GM21367 (cell line): ENCODE results near the gene TIMM44.
A peak's percentile ranks its signal among the peaks of the same experiment; 100 is the strongest.
"Not testable (repeated sequence)": the region's sequence is repeated elsewhere in the genome, so short reads cannot be mapped to it uniquely, and the experiment has no call there.

Source experiments
- ATAC-seq: cut with Tn5 transposase; IDR thresholded peaks from one replicate; pipeline ENCODE4 v1.9.1; 2021; ENCODE audit not compliant: unreplicated experiment

TIMM44 gene

DNA sequence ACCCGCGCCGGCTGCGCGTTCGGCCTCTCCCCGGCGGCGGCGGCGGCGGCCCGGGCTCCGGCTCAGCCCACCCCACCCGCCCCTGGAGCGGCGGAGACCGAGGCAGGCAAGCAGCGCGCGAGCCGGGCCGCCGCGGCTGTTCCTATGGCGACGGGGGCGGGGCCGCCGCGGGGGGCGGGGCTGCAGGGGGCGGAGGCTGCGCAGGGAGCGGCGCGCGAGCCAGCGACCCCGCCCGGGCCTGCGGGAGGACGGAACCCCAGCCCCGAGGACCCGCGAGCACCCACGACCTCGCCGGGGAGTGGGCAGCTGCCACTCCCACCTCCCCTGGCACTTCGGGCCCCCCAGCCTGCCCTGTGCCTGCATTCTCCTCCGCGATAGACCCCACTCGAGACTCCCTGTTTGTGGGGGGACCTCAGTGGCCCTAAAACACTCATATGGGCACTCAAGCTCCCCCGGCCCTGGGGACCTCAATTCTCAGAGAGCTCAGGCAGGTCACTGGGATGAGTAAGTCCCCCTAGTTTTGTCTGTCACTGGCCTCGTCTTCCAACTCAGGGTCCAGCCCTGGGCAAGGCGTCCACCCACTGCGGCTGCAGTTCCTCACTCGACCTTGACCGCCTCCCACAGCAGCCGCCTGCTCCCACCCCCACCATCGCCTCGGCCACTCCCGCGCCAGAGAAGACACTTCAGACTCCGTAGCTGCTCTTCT, 17.3 kb downstream of the TIMM44 start, which contains the start of gene CTXN1:
TSS of gene CTXN1 (minus strand) at position 115 of the 706 bp plus-strand sequence. CDS start 597 bp downstream, outside the sequence.
- no peak for ATAC-seq

DNA sequence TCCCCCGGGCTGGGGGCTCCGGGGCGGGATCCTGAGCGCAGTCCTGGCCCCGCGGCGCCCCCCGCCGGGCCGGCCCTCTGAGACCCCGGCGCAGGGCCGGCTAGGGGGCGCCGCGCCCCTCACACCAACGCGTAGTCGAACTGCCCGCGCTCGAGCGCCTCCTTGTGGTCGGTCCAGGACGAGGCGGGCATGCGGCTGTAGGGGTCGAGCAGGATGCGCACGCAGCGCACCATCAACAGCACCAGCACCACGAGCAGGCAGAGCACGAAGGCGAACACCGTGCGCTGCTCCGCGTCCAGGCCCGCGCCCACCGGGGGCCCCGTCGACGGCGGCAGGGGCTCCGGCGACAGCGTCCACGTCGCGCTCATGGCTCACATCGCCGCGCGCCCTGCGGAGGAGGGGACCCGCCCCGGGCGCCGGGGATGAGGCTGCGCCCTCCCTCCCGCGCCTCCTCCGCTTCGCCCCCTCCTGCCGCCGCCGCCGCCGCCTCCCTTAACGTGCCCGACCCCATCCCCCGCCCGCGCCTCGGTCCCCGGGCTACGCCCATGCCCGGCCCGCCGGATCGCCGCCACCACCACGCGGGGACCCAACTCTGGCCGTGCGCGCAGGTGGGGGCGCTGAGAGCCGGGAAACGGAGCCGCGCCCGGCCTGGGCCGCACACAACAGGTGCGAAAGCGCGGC, 18.2 kb downstream of the TIMM44 start:
- ATAC-seq, result no peak

DNA sequence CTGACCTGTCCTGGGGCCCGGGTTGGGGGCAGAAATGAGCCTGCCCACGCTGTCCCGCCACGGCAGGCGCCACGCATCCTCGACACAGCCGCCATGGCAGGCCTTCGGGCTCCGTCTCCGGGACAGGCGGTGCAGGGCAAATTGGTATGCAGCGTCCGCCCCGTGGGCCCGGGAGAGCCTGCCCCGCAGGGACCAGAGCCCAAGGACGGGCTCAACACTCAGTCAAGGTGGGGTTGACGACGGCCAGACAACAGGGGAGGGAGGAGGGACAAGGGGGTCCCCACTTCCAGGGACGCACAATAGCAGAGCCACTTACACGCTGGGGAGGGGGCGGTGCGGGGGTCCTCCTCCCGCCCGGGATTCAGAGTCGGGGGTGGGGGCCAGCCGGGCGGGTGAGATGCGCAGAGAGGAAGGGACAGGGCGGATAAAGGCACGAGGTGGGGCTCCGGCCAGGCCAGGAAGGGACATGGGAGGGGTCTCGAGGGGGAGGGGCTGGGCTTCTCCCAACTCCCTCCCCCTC, 18.8 kb downstream of the TIMM44 start:
- ATAC-seq, result no peak

DNA sequence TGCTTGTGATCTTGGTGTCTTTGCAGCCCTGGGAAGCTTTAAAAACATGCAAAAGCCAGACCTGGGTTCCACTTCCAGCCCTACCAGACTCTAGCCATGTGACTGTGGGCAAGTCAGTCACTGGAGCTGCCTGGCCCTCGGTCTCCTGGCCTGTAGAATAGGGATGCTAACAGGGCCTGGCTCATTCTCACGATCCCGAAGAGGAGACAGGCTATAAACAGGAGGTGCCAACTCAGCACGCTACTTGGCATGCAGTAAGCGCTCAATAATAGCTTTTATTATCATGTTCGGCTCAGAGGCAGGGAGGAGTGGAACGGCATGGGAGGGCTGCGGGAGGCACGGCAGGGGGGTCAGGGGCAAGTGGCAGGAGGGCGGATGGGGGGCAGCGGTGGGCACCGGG, 19.2 kb downstream of the TIMM44 start:
- no peak for ATAC-seq

DNA sequence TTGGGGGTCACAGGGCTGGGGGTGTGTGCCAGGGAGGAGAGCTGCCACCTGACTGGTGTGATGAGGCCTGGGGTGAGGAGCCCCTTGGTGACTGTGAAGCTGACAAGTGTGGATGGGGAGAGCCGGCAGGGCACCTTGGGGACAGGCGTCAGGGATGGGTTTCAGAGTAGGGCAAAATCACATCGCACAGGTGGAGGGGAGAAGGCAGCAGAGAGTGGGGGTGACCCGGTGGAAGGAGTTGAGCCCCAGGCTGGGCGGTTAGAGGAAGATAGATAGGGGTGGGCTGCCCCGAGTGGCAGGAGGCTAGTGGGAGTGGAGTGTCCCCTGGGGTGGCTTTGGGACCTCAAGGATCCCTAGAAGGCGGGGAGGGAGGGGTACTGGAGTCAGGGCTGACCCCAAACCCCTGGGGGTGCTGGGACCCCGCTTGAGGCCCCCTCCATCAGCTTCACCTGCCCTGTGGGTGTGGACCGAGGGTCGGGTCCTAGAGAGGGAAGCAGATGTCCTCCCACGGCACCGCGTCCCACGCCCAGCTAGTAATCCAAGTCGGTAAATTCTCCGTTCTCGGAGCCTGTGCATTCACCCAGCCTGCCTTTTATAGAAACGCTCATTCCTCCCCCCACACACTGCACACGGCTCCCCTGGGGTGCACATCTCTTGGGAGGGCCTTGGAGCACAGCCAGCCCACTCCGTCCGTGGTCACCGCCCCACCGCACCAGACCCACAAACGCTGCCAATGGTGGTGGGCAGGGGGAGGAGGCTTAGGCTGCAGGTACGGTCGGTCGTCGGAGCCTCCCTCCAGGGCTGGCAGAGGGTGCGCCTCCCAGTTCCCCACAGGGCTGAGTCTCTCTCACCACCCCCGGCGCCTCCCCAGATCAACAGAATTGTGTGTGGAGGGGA, 19.9 kb downstream of the TIMM44 start:
- ATAC-seq, result no peak

DNA sequence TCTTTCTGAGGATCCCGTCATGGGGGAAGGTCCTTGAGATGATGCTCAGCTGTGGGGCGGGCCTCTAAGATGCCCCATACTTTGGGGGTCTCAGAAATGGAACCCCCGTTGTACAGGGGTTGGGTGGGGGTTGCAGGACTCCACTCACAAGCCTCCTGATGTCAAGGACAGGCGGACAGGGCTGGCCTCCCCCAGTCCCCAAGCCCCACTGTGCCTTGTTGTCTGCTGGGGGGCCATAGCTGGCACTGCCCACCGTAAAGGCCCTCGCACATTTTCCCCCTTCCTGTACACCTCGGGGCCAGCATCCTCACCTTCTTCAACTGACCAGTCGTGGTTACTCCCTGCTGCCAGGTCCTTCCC, 20.6 kb downstream of the TIMM44 start:
- no peak for ATAC-seq

DNA sequence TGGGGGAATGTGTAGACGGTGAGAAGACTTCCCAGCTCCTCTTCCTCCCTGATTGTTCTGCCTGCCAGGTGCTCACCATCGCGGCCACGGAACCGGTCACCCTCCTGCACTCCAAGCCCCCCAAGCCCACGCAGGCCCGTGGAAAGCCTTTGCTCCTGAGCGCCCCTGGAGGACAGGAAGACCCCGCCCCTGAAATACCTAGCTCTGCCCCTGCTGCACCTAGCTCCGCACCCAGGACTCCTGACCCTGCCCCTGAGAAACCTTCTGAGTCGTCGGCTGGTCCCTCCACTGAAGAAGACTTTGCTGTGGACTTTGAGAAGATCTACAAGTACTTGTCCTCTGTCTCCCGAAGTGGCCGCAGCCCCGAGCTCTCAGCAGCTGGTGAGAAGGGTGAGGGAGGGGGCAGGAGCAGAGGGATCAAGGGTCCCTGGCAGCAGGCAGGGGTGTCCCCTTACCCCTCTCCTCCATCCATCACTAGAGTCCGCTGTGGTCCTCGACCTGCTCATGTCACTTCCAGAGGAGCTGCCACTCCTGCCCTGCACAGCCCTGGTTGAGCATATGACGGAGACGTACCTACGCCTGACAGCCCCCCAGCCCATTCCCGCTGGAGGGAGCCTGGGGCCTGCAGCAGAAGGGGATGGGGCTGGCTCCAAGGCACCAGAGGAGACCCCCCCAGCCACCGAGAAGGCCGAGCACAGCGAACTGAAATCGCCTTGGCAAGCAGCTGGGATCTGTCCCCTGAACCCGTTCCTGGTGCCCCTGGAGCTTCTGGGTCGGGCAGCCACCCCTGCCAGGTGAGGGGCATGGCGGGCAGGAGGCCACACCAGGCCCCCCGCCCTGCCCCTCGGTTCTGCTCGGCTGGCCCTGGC, 21.3 kb downstream of the TIMM44 start:
- ATAC-seq, result no peak

DNA sequence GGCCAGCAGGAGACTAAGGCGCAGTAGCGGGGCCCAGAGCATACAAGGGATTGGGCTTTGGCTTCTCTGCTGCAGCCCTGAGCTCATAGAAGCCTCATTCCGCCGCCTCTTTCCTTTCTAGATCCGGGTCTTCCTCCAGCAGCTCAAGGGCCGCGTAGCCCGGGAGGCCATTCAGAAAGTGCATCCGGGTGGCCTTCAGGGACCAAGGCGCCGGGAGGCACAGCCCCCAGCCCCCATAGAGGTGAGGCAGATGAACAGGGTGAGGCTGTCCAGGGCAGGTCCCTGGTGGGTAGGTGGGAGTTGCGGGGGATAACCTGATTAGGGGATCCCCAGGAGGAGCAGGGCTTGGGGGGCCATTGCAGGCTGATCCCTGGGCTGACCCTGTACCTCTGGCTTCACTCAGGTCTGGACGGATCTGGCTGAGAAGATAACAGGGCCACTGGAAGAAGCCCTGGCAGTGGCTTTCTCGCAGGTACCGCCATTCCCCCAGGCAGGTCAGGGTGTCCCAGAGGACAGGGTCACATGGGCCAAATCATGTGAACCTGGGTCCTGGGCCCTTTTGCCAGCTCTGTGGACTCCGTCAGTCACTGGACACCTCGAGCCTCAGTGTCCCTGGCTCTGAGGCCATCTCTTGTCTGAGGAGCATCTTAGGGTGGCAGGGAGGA, 22.0 kb downstream of the TIMM44 start:
- no peak for ATAC-seq

DNA sequence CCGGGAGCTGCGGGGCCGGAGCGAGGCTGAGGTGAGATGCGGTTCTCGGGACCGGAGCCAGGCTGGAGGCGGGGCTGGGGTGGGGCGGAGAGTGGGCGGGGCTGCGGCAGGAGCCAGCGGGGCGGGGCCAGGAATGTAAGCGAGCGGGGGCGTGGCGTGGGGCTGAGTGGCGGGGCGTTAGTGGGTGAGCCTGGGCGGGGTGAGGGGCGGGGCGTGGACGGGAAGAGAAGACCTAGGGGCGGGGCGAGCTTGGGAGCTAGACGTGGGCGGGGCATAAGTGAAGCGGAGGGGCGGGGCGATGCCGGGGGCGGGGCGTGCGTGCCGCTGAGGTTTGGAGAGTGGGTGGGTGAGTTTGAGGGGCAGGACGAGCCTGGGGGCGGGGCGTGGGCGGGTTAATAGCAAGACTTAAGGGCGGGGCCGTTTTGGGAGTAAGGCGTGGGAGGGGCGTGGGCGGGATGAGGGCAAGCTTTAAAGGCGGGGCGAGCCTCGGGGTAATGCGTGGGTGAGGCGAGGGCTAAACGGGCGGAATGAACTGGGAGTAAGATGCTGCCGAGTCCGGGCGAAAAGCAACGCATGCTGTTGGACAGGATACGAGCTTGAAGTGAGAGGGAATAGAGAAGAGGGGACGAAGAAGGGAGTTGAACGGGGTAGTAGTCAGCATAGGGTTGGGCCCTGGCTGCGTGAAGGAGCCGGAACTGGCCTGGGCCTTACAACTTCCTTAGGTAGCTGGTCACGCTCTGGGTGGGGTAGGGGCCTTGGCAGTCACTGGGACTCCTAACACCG, 22.8 kb downstream of the TIMM44 start:
- peak; percentile 24 for ATAC-seq

DNA sequence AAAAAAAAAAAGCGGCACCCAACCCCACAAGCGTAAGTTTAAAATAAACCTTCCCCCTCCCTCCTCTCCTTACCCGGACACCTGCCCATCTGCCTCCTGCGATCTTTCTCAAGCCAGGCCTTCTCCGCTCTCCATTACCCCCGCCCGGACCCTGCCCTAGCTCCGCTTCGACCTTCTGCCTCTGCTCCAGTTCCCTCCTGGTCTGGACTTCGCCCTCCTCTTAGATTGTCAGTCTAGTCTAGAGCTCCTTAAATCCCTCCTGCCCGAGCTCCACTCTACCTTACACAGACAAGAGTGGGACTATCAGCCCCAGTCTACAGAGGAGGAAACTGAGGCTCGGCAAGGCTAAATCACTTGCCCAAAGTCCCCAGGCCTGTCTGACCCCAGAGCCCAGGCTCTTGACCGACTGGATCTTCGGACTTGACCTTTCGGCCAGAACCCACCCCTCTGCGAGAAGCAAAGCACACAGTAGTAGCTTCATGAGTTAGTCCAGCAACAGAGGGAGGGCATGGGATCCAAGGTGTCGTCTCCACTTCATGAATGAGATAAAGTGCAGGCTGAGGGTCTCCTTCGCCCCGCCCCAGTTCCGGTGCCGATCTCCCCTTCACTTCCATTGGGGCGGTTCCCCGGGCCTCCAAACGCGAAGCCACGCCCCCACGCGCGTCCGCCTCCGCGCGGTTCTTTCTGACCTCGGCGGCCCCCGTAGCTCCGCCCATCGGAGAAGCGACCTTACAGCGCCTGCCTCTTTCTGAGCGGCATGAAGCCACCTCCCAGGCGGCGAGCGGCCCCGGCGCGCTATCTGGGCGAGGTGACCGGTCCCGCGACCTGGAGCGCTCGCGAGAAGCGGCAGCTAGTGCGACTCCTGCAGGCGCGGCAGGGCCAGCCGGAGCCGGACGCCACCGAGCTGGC, 23.6 kb downstream of the TIMM44 start, which contains the start of gene SNAPC2:
TSS of gene SNAPC2 (plus strand) at position 729 of the 909 bp plus-strand sequence. CDS start at position 758, 29 bp downstream.
- peak; percentile 34 for ATAC-seq

DNA sequence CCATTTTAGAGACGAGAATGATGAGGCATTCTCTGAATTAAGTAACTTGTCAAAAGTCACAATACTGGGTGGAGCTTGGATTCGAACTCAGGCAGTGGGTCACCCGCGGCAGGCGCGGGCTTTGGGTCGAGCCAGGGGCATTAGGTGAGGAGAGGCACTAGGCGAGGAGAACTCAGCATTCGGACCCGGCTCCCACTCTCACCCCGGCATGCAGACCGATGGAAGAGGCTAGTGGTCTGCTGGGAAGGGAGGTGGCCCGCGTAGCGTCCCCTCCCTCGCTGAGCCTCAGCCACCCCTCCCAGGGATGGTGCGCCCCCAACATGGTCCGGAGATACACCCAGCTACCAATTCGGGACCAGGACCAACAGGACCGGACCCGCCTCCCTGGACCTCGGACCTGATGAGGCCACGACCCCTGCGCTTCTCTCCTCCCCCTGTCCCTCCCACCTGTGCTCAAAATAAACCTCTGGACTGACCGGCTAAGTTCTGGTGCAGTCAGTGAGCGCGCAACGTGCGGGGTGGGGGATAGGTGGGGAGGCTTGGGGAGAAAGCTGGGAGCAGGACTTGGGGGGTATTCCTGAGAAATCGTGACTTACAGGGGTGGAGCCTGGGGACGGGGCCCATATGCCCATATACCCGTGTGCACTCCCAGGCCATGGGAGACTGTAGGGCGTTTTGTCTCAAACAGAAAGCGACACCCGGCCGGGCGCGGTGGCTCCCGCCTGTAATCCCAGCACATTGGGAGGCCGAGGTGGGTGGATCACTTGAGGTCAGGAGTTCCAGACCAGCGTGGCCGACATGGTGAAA, 24.6 kb downstream of the TIMM44 start:
- no peak for ATAC-seq

DNA sequence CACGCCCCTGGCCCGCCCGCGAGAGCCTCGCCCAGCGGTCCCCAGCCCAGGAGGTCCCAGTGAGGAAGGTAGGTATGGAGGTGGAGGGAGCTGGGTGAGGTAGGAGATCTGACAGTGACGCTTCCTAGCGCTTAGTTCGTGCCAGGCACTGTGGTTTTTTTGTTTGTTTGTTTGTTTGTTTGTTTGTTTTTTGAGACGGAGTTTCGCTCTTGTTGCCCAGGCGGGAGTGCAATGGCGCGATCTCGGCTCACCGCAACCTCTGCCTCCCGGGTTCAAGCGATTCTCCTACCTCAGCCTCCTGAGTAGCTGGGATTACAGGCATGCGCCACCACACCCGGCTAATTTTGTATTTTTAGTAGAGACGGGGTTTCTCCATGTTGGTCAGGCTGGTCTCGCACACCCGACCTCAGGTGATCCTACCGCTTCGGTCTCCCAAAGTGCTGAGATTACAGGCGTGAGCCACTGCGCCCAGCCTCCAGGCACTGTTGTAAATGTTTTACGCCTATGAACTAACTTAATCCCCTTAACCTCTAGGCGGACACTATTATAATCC, 25.3 kb downstream of the TIMM44 start:
- not testable (repeated sequence) for ATAC-seq

DNA sequence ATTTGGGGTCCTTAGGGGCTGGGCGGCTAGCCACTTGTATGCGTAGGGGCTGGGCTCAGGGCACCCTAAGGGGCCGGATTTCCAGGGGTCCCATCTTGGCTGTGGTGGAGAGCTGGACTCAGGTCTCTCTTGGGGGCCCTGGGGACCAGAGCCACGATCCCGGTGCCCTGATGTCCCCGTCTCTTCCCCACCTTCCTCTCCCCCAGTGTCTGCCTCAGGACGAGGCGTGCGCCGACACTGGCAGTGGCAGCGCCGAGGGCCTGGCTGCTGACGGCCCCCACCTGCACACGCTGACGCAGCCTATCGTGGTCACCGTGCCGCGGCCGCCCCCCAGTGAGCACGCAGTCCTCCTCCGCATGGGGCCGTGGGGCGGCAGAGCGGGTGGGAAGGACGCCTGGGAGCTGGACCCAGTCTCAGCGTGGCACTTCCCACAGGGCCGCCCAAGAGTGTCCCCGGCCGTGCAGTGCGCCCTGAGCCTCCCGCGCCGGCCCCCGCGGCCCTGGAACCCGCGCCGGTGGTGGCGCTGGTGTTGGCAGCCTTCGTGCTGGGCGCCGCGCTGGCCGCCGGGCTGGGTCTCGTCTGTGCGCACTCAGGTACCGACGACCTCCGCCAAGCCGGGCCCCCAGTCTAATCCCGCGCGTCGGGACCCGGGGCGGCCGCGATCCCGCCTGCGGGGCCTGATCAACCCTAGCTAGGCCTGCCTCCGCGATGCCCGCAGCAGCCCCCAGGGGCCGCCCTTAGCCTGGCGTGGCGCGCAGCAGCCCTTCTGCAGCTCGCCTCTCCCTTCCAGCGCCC, 26.0 kb downstream of the TIMM44 start:
- no peak for ATAC-seq

DNA sequence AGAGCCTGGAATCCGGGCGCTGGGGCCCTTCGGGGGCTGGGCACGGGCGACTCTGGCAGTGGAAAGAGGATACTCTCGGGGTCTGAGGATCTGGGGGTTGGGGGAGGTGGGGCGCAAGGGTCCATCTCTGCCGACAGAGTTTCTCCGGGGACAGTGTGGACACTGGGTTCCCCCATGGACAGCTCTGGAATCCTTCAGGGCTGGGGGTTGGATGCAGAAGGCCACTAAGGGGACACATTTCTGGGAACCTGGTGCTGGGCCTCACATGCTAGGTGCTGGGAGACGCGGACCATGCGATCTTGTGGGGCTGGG, 26.6 kb downstream of the TIMM44 start:
- ATAC-seq, result no peak

DNA sequence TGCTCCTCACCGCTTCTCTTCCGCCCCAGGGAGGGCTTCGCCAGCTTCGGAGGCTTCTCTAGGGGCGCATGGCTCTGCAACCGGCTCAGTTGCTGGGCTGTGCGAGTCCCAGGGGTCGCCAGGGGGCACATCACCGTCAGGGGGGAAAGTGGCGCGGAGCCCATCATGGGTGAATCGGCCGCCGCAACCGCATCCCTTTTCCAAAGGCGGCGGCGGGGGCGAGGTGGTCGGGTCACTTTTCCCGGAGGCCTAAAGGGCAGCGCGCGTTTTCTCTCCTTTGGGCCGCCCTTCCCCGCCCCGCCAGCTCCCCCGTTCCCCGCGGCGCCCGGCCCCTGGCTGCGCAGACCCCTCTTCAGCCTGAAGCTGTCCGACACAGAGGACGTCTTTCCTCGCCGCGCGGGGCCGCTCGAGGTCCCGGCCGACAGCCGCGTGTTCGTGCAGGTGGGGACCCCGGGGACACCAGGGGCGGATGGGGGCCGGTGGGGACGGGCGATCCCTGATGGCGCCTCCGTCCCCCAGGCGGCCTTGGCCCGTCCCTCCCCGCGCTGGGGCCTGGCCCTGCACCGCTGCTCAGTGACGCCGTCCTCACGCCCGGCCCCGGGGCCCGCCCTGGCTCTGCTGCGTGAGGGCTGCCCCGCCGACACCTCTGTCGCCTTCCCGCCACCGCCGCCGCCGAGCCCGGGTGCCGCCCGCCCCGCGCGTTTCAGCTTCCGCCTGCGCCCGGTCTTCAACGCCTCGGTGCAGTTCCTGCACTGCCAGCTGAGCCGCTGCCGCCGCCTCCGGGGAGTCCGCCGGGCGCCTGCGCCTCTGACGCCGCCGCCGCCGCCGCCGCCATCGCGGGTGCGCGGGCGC, 27.1 kb downstream of the TIMM44 start:
- no peak for ATAC-seq
